CD14-positive monocyte (primary cell): ENCODE measurements around the gene ECSIT. TPM values are rescaled to one million over a fixed set of nuclear protein-coding genes. Genes with fewer than 3 reads are reported as not detected.

Experiments used
- DNase-seq, 3 donors: peaks; one replicate each; pipeline ENCODE4 v3.0.0-alpha.2; 2011 to 2022
- H2AFZ ChIP-seq: 2 replicates; pipeline ENCODE4 v1.6.0; 2012; ENCODE audit warnings: mild to moderate bottlenecking, low read depth, low read length, inconsistent platforms; ENCODE audit not compliant: insufficient read depth, poor library complexity, severe bottlenecking
- H3K27ac ChIP-seq, 2 donors: 1 replicate in 1 of 2; 2 replicates in 1 of 2; pipeline ENCODE4 v1.5.1; 2012 to 2013; ENCODE audit warnings: low read length in 2 of 2, control low read depth in 1 of 2, inconsistent platforms in 1 of 2, low read depth in 1 of 2, mild to moderate bottlenecking in 1 of 2
- H3K27me3 ChIP-seq, 2 donors: one replicate each; pipeline versions ENCODE4 v1.6.0 to v1.6.1; 2011 to 2013; ENCODE audit warnings: low read length in 2 of 2; ENCODE audit not compliant: control insufficient read depth in 2 of 2, insufficient read depth in 2 of 2
- H3K36me3 ChIP-seq, 2 donors: replicated peaks in 1 of 2; 1 replicate in 1 of 2; 2 replicates in 1 of 2; pipeline versions ENCODE4 v1.5.1 to v1.6.1; 2012 to 2013; ENCODE audit warnings: low read length in 2 of 2, control low read depth in 1 of 2, inconsistent platforms in 1 of 2, mild to moderate bottlenecking in 1 of 2; ENCODE audit not compliant: insufficient read depth in 2 of 2, control insufficient read depth in 1 of 2
- H3K4me1 ChIP-seq, 2 donors: 1 replicate in 1 of 2; 2 replicates in 1 of 2; pipeline versions ENCODE4 v1.5.1 to v1.6.1; 2012 to 2013; ENCODE audit warnings: low read length in 2 of 2, control low read depth in 1 of 2, inconsistent platforms in 1 of 2, mild to moderate bottlenecking in 1 of 2, moderate library complexity in 1 of 2; ENCODE audit not compliant: insufficient read depth in 2 of 2, control insufficient read depth in 1 of 2
- H3K4me2 ChIP-seq: replicated peaks from 2 replicates; pipeline ENCODE3; 2012; ENCODE audit warnings: low read length, moderate library complexity, mild to moderate bottlenecking; ENCODE audit not compliant: poor library complexity, severe bottlenecking; ENCODE audit errors: extremely low read depth
- H3K4me3 ChIP-seq, 3 experiments: fragments of 200-600 bp in 1 of 3; sonication (generic) in 1 of 3; replicated peaks in 1 of 3; 1 replicate in 2 of 3; 2 replicates in 1 of 3; pipeline ENCODE4 v1.5.1; 2011 to 2013; ENCODE audit warnings: low read length in 3 of 3, mild to moderate bottlenecking in 3 of 3, control low read depth in 2 of 3, low read depth in 2 of 3, inconsistent platforms in 1 of 3, moderate library complexity in 1 of 3
- H3K79me2 ChIP-seq: 2 replicates; pipeline ENCODE4 v1.6.0; 2012; ENCODE audit warnings: mild to moderate bottlenecking, control low read depth, inconsistent platforms, low read length, moderate library complexity; ENCODE audit not compliant: insufficient read depth
- H3K9ac ChIP-seq: 2 replicates; pipeline ENCODE4 v1.6.0; 2017; ENCODE audit warnings: low read length, mild to moderate bottlenecking; ENCODE audit not compliant: insufficient read depth, poor library complexity, severe bottlenecking
- H3K9me3 ChIP-seq, 2 donors: replicated peaks in 1 of 2; 1 replicate in 1 of 2; 2 replicates in 1 of 2; pipeline versions ENCODE4 v1.5.1 to v1.6.1; 2012 to 2013; ENCODE audit warnings: low read length in 2 of 2, control low read depth in 1 of 2; ENCODE audit not compliant: control insufficient read depth in 1 of 2, insufficient read depth in 1 of 2
- H4K20me1 ChIP-seq: 2 replicates; pipeline ENCODE4 v1.6.0; 2012; ENCODE audit warnings: mild to moderate bottlenecking, low read length, control low read depth, moderate library complexity; ENCODE audit not compliant: insufficient read depth
- H3K27ac Mint-ChIP-seq, 7 donors: one replicate each; pipeline ENCODE4 v1.8.0; 2020; ENCODE audit warnings: mild to moderate bottlenecking in 7 of 7, mixed read lengths in 7 of 7, moderate library complexity in 6 of 7, inconsistent platforms in 2 of 7
- H3K27me3 Mint-ChIP-seq, 3 donors: one replicate each; pipeline ENCODE4 v1.8.0; 2021 to 2022; ENCODE audit warnings: low read depth in 3 of 3, mild to moderate bottlenecking in 3 of 3, mixed read lengths in 3 of 3, moderate library complexity in 3 of 3, inconsistent platforms in 1 of 3
- H3K36me3 Mint-ChIP-seq, 2 donors: one replicate each; pipeline ENCODE4 v1.8.0; 2020; ENCODE audit warnings: mixed read lengths in 2 of 2, inconsistent platforms in 1 of 2, mild to moderate bottlenecking in 1 of 2
- H3K4me1 Mint-ChIP-seq: one replicate; pipeline ENCODE4 v1.8.0; 2020; ENCODE audit warnings: mild to moderate bottlenecking, mixed read lengths
- H3K4me3 Mint-ChIP-seq, 2 donors: one replicate each; pipeline ENCODE4 v1.8.0; 2020; ENCODE audit warnings: mild to moderate bottlenecking in 2 of 2, mixed read lengths in 2 of 2, moderate library complexity in 1 of 2
- H3K9me3 Mint-ChIP-seq, 7 donors: one replicate each; pipeline ENCODE4 v1.8.0; 2020 to 2022; ENCODE audit warnings: mixed read lengths in 7 of 7, mild to moderate bottlenecking in 6 of 7, moderate library complexity in 6 of 7, inconsistent platforms in 2 of 7
- WGBS: methylation state at CpG from one replicate; pipeline ENCODE4 v1.1.5; 2013; ENCODE audit warnings: missing lambda C conversion rate; ENCODE audit not compliant: insufficient coverage; 5-methylcytosine and 5-hydroxymethylcytosine counted together
- intact Hi-C, 2 donors: fragments of 100-400 bp; cut with micrococcal nuclease; formaldehyde crosslinking; loops; one replicate each; pipeline versions ENCODE4 v1.15.0 to v1.15.1; 2023
- polyA plus RNA-seq, 3 donors: library from polyadenylated mRNA; depleted of rRNA in 1 of 3; unstranded in 2 of 3; stranded (reverse) in 1 of 3; fragments of 300-500 nt in 2 of 3; fragments of >200 nt in 1 of 3; fragmentation: Illumina TruSeq in 2 of 3; gene quantifications; 1 replicate in 2 of 3; 2 replicates in 1 of 3; pipeline ENCODE4 v1.2.3, GENCODE V29; 2012 to 2021
- TF ChIP-seq, protein P1 (sequence below): fragments of 200-600 bp; IDR thresholded peaks from one replicate; pipeline ENCODE4 v1.8.0; 2022; ENCODE audit warnings: antibody characterized with exemption, mild to moderate bottlenecking

Gene ECSIT
- polyA plus RNA-seq, 3 donors: 26.4 to 31.6 (median 28.3) TPM

DNA sequence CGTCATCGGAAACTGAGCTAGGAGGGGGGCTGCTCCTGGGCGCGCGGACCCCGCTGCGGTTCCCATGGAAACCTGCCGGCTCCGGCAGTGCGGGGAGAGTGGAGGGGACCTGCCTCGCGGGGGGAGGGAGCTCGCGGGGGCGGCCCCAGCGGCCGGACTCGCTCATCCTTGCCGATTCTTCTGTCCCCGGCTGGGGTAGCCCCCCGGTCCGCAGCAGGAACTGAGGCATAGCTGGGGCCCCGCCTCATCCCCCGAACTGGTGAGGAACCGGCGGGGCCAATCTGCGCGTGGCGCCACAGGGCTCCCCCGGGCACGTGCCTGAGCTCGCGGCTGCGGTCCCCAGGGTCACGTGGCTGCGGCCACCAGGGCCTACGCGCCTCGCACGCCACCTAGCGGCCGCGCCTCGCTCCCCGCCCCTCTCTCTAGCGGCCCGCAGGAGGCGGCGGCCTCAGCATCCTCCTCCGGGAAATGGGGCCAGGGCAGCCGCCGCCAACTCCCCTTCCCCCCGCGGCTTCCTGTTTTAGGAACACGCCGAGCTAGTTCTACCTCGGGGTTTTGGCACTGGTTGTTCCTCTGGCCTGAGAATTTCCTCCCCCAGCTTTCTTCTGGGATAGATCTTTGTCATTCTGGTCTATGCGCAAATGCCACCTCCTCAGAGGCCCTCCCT, 46.4 kb downstream of the ECSIT start:
- Mint-ChIP-seq H3K9me3 (peaks cover 5 to 20% (median 11%) of the 10 kb centered on the region in 7 donors), H3K4me3 (peak overlapping the region; percentile 60 to 84), H3K4me1 (peaks cover 24% of the 10 kb centered on the region), H3K27me3 (peaks cover 34 to 53% (median 43%) of the 10 kb centered on the region in 3 donors), H3K27ac (peak overlapping the region in 3 of 7 donors; percentile 46 to 74 (median 69)), H3K36me3 (peaks cover 11 to 16% of the 10 kb centered on the region in 2 donors)
- H4K20me1 ChIP-seq: no peaks in the 10 kb centered on the region
- no peaks in the 10 kb centered on the region for H3K36me3 ChIP-seq
- H3K27ac ChIP-seq: no peak overlapping the region
- intact Hi-C loops: loop anchor here in 1 of 2 donors (5.0 kb wide), 1 partner anchor 190 kb away; no protein-coding TSS in a partner anchor
- peaks cover 35 to 49% of the 10 kb centered on the region in 2 donors for H3K4me1 ChIP-seq
- H3K79me2 ChIP-seq: no peaks in the 10 kb centered on the region
- peaks cover 23 to 45% of the 10 kb centered on the region in 2 donors for H3K27me3 ChIP-seq
- peaks cover 7 to 21% of the 10 kb centered on the region in 2 donors for H3K9me3 ChIP-seq
- H3K4me2 ChIP-seq: peak overlapping the region; percentile 46
- peak; percentile 84 to 91 (median 85) for DNase-seq
- TF ChIP-seq, protein P1, sequence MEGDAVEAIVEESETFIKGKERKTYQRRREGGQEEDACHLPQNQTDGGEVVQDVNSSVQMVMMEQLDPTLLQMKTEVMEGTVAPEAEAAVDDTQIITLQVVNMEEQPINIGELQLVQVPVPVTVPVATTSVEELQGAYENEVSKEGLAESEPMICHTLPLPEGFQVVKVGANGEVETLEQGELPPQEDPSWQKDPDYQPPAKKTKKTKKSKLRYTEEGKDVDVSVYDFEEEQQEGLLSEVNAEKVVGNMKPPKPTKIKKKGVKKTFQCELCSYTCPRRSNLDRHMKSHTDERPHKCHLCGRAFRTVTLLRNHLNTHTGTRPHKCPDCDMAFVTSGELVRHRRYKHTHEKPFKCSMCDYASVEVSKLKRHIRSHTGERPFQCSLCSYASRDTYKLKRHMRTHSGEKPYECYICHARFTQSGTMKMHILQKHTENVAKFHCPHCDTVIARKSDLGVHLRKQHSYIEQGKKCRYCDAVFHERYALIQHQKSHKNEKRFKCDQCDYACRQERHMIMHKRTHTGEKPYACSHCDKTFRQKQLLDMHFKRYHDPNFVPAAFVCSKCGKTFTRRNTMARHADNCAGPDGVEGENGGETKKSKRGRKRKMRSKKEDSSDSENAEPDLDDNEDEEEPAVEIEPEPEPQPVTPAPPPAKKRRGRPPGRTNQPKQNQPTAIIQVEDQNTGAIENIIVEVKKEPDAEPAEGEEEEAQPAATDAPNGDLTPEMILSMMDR: peak; percentile 95
- 2% methylated on average over 53 of the region's 58 CpGs for WGBS
- H3K4me3 ChIP-seq: peak overlapping the region in 1 of 3 experiments; percentile 38
- peak overlapping the region; percentile 68 for H2AFZ ChIP-seq
- no peak overlapping the region for H3K9ac ChIP-seq

DNA sequence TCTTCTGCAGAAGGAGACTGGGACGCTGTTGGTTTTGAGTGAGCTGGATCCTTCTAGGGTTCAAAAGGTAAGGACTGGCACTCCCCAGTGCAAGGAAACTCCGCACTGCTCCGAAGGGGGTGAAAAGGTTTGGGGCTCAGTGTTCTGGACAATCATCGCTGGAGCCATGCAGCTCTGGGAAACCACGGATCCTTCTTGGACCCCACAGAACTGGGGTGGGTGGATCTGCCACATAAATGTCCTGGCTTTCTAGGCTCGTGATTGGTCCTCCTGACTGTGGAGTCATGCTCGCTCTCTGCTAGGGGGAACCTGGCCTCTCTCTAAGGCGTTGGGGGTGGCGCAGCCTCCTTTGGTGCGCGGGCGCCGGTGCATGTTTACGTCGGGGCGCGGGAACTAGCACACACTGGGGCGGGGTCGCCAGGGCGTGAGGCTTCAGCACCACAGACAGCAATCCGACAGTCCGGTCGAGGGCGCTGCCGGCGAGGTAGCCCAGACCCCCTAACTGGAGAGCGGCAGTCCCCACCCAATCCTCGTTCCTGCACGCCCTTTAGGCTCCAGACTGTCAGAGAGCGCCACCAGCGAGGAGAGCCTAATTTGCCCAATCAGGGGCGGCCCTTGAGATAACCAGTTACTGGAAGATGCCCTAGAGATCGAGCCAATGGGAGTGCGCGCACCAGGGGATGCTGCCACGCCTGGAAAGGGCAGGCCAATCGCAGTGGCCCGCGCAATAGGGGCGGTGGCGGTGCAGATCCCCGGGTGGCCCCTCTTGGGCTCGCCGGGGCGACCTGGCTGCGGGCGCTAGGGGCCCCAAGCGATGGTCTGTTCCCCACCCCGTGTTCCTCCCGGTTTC, 47.2 kb downstream of the ECSIT start:
- H2AFZ ChIP-seq: peak overlapping the region; percentile 68
- H3K4me1 Mint-ChIP-seq: peaks cover 24% of the 10 kb centered on the region
- H3K4me3 ChIP-seq: peak overlapping the region in 1 of 3 experiments; percentile 38
- 5% methylated on average over 50 of the region's 50 CpGs for WGBS
- peak overlapping the region; percentile 46 for H3K4me2 ChIP-seq
- H3K9me3 Mint-ChIP-seq: peaks cover 5 to 20% (median 11%) of the 10 kb centered on the region in 7 donors
- H3K36me3 Mint-ChIP-seq: peaks cover 8 to 11% of the 10 kb centered on the region in 2 donors
- H3K79me2 ChIP-seq: no peaks in the 10 kb centered on the region
- H3K27me3 ChIP-seq: peaks cover 23 to 51% of the 10 kb centered on the region in 2 donors
- intact Hi-C loops: loop anchor here in 1 of 2 donors (5.0 kb wide), 1 partner anchor 189 kb away; no protein-coding TSS in a partner anchor
- no peaks in the 10 kb centered on the region for H3K36me3 ChIP-seq
- H3K27ac Mint-ChIP-seq: peak overlapping the region in 4 of 7 donors; percentile 20 to 74 (median 34)
- peaks cover 7 to 21% of the 10 kb centered on the region in 2 donors for H3K9me3 ChIP-seq
- peaks cover 35 to 49% of the 10 kb centered on the region in 2 donors for H3K4me1 ChIP-seq
- TF ChIP-seq, protein P1: no peak
- no peaks in the 10 kb centered on the region for H4K20me1 ChIP-seq
- H3K9ac ChIP-seq: no peak overlapping the region
- H3K27me3 Mint-ChIP-seq: peaks cover 40 to 59% (median 49%) of the 10 kb centered on the region in 3 donors
- no peak overlapping the region for H3K27ac ChIP-seq
- peak; percentile 53 to 63 (median 58) for DNase-seq
- H3K4me3 Mint-ChIP-seq: peak overlapping the region; percentile 52 to 84
